Activated CD8-positive, alpha-beta T cell treated with anti-CD3 and anti-CD28 coated beads, Interleukin-2, amount 10 ng/mL, durations not matched to agents 7 days and 5 days (primary cell): Measurements from ENCODE around the gene EML5. TPM values are rescaled to one million over a fixed set of nuclear protein-coding genes. Genes with fewer than 3 reads are reported as not detected.

Experiments used
- ATAC-seq: fragments of 150-1000 bp; cut with Tn5 transposase; one replicate; pipeline ENCODE4 v1.10.0; 2021; ENCODE audit warnings: moderate library complexity
- CTCF ChIA-PET: fragments of 350-600 bp; sonication (Branson Sonifier 250); formaldehyde crosslinking; loops from one replicate; lab custom pipeline; 2021; ENCODE audit warnings: antibody characterized with exemption; lab: Charles Lee
- POLR2A ChIA-PET: fragments of 350-600 bp; sonication (Branson Sonifier 250); formaldehyde crosslinking; loops from one replicate; lab custom pipeline; 2021; ENCODE audit warnings: antibody characterized with exemption; lab: Charles Lee
- DNase-seq: peaks from one replicate; pipeline ENCODE4 v3.0.0-alpha.2; 2020
- H3K27ac Mint-ChIP-seq: one replicate; pipeline ENCODE4 v1.8.0; 2021; ENCODE audit warnings: mild to moderate bottlenecking, mixed read lengths
- H3K27me3 Mint-ChIP-seq: one replicate; pipeline ENCODE4 v1.8.0; 2021; ENCODE audit warnings: low read depth, mixed read lengths
- H3K36me3 Mint-ChIP-seq: one replicate; pipeline ENCODE4 v1.8.0; 2021; ENCODE audit warnings: low read depth, mixed read lengths
- H3K4me1 Mint-ChIP-seq: one replicate; pipeline ENCODE4 v1.8.0; 2021; ENCODE audit warnings: low read depth, mixed read lengths
- H3K4me3 Mint-ChIP-seq: one replicate; pipeline ENCODE4 v1.8.0; 2021; ENCODE audit warnings: mild to moderate bottlenecking, mixed read lengths
- H3K9me3 Mint-ChIP-seq: one replicate; pipeline ENCODE4 v1.8.0; 2022; ENCODE audit warnings: mixed read lengths; ENCODE audit not compliant: insufficient read depth
- total RNA-seq, 2 experiments: library from RNA; stranded (reverse); gene quantifications; one replicate each; pipeline ENCODE4 v1.2.3, GENCODE V29; 2021

Gene EML5
- total RNA-seq, 2 experiments from 2014 or later: 1.7 to 2.1 TPM

- Mint-ChIP-seq H3K27me3 (no peaks in the 10 kb centered on the region), H3K4me1 (no peaks in the 10 kb centered on the region), H3K9me3 (no peaks in the 10 kb centered on the region), H3K4me3 (no peak overlapping the region), H3K27ac (no peak overlapping the region), H3K36me3 (peaks cover 3% of the 10 kb centered on the region)
- ATAC-seq (no peak), DNase-seq (no peak)
- ChIA-PET CTCF (no interaction called here), POLR2A (no interaction called here)
Observed at GRCh38 chr14:88660056-88660455, 132.7 kb downstream of the EML5 start.

- CTCF ChIA-PET: no interaction called here
- H3K9me3 Mint-ChIP-seq: peaks cover 8% of the 10 kb centered on the region
- H3K27ac Mint-ChIP-seq: no peak overlapping the region
- H3K4me3 Mint-ChIP-seq: no peak overlapping the region
- no peaks in the 10 kb centered on the region for H3K4me1 Mint-ChIP-seq
- H3K27me3 Mint-ChIP-seq: no peaks in the 10 kb centered on the region
- ATAC-seq: no peak
- POLR2A ChIA-PET: no interaction called here
- DNase-seq: no peak
- H3K36me3 Mint-ChIP-seq: peaks cover 14% of the 10 kb centered on the region
Observed at GRCh38 chr14:88639221-88639620, 153.5 kb downstream of the EML5 start.

GRCh38 chr14:88632512-88632911 lies 160.2 kb downstream of the EML5 start:
- H3K27me3 Mint-ChIP-seq: no peaks in the 10 kb centered on the region
- H3K4me1 Mint-ChIP-seq: no peaks in the 10 kb centered on the region
- H3K36me3 Mint-ChIP-seq: no peaks in the 10 kb centered on the region
- ATAC-seq: no peak
- POLR2A ChIA-PET: no interaction called here
- no peaks in the 10 kb centered on the region for H3K9me3 Mint-ChIP-seq
- CTCF ChIA-PET: no interaction called here
- no peak overlapping the region for H3K27ac Mint-ChIP-seq
- no peak overlapping the region for H3K4me3 Mint-ChIP-seq
- no peak for DNase-seq

GRCh38 chr14:88631091-88631490 lies 161.7 kb downstream of the EML5 start:
- no peaks in the 10 kb centered on the region for H3K36me3 Mint-ChIP-seq
- POLR2A ChIA-PET: no interaction called here
- no peaks in the 10 kb centered on the region for H3K27me3 Mint-ChIP-seq
- H3K9me3 Mint-ChIP-seq: no peaks in the 10 kb centered on the region
- no peak for ATAC-seq
- H3K4me3 Mint-ChIP-seq: no peak overlapping the region
- no peak overlapping the region for H3K27ac Mint-ChIP-seq
- H3K4me1 Mint-ChIP-seq: no peaks in the 10 kb centered on the region
- CTCF ChIA-PET: no interaction called here
- no peak for DNase-seq

GRCh38 chr14:88630565-88630964 lies 162.2 kb downstream of the EML5 start:
- no peak for DNase-seq
- CTCF ChIA-PET: no interaction called here
- H3K4me1 Mint-ChIP-seq: no peaks in the 10 kb centered on the region

GRCh38 chr14:88628462-88628861 lies 164.3 kb downstream of the EML5 start:
- CTCF ChIA-PET: no interaction called here
- POLR2A ChIA-PET: no interaction called here
- H3K9me3 Mint-ChIP-seq: no peaks in the 10 kb centered on the region
- no peaks in the 10 kb centered on the region for H3K4me1 Mint-ChIP-seq
- no peak for ATAC-seq
- H3K27me3 Mint-ChIP-seq: no peaks in the 10 kb centered on the region
- no peak overlapping the region for H3K4me3 Mint-ChIP-seq
- no peaks in the 10 kb centered on the region for H3K36me3 Mint-ChIP-seq
- H3K27ac Mint-ChIP-seq: no peak overlapping the region
- no peak for DNase-seq

More at GRCh38 chr14:88630565-88630964, 162.2 kb downstream of the EML5 start:
- ATAC-seq: no peak
- no peaks in the 10 kb centered on the region for H3K36me3 Mint-ChIP-seq
- no peak overlapping the region for H3K4me3 Mint-ChIP-seq
- H3K27me3 Mint-ChIP-seq: no peaks in the 10 kb centered on the region
- H3K9me3 Mint-ChIP-seq: no peaks in the 10 kb centered on the region
- no peak overlapping the region for H3K27ac Mint-ChIP-seq
- POLR2A ChIA-PET: no interaction called here

GRCh38 chr14:88628033-88628432 lies 164.7 kb downstream of the EML5 start:
- Mint-ChIP-seq H3K36me3 (no peaks in the 10 kb centered on the region), H3K27ac (no peak overlapping the region), H3K9me3 (no peaks in the 10 kb centered on the region), H3K27me3 (no peaks in the 10 kb centered on the region), H3K4me1 (no peaks in the 10 kb centered on the region), H3K4me3 (no peak overlapping the region)
- POLR2A ChIA-PET: interaction anchor here (0.6 kb wide), 1 partner anchor 1482 kb away, joined by 3 read pairs; no protein-coding TSS in a partner anchor
- no peak for DNase-seq
- no peak for ATAC-seq
- CTCF ChIA-PET: no interaction called here

GRCh38 chr14:88625671-88626070 lies 167.1 kb downstream of the EML5 start:
- ChIA-PET POLR2A (no interaction called here), CTCF (no interaction called here)
- Mint-ChIP-seq H3K36me3 (no peaks in the 10 kb centered on the region), H3K9me3 (no peaks in the 10 kb centered on the region), H3K4me1 (no peaks in the 10 kb centered on the region), H3K4me3 (no peak overlapping the region), H3K27ac (no peak overlapping the region), H3K27me3 (no peaks in the 10 kb centered on the region)
- DNase-seq (no peak), ATAC-seq (no peak)

GRCh38 chr14:88621100-88621499 lies 171.7 kb downstream of the EML5 start:
- POLR2A ChIA-PET: interaction anchor here (1.1 kb wide), 1 partner anchor 191 kb away, joined by 3 read pairs; no protein-coding TSS in a partner anchor
- DNase-seq (no peak), ATAC-seq (no peak)
- Mint-ChIP-seq H3K4me3 (no peak overlapping the region), H3K36me3 (peaks cover 3% of the 10 kb centered on the region), H3K27me3 (no peaks in the 10 kb centered on the region), H3K27ac (no peak overlapping the region), H3K4me1 (no peaks in the 10 kb centered on the region), H3K9me3 (no peaks in the 10 kb centered on the region)
- CTCF ChIA-PET: no interaction called here

- Mint-ChIP-seq H3K27me3 (no peaks in the 10 kb centered on the region), H3K27ac (no peak overlapping the region), H3K36me3 (peaks cover 10% of the 10 kb centered on the region), H3K4me3 (no peak overlapping the region), H3K4me1 (peaks cover 6% of the 10 kb centered on the region), H3K9me3 (no peaks in the 10 kb centered on the region)
- no peak for ATAC-seq
- no peak for DNase-seq
- ChIA-PET POLR2A (no interaction called here), CTCF (no interaction called here)
Observed at GRCh38 chr14:88618476-88618875, 174.3 kb downstream of the EML5 start.

- POLR2A ChIA-PET: no interaction called here
- H3K36me3 Mint-ChIP-seq: peaks cover 15% of the 10 kb centered on the region
- ATAC-seq (no peak), DNase-seq (no peak)
- no peaks in the 10 kb centered on the region for H3K9me3 Mint-ChIP-seq
- H3K4me1 Mint-ChIP-seq: peaks cover 14% of the 10 kb centered on the region
- no peaks in the 10 kb centered on the region for H3K27me3 Mint-ChIP-seq
- no peak overlapping the region for H3K4me3 Mint-ChIP-seq
- no peak overlapping the region for H3K27ac Mint-ChIP-seq
- CTCF ChIA-PET: no interaction called here
Observed at GRCh38 chr14:88617479-88617878, 175.3 kb downstream of the EML5 start.

- ChIA-PET POLR2A (no interaction called here), CTCF (interaction anchor here (1.0 kb wide), 1 partner anchor 22 kb away, joined by 4 read pairs; no protein-coding TSS in a partner anchor)
- H3K27me3 Mint-ChIP-seq: no peaks in the 10 kb centered on the region
- H3K9me3 Mint-ChIP-seq: no peaks in the 10 kb centered on the region
- no peak for ATAC-seq
- H3K4me3 Mint-ChIP-seq: no peak overlapping the region
- peaks cover 21% of the 10 kb centered on the region for H3K36me3 Mint-ChIP-seq
- H3K27ac Mint-ChIP-seq: no peak overlapping the region
- DNase-seq: no peak
- H3K4me1 Mint-ChIP-seq: peaks cover 20% of the 10 kb centered on the region
Observed at GRCh38 chr14:88616697-88617096, 176.1 kb downstream of the EML5 start.
